Activated B cell treated with CpG ODN at 0.5 μM for 24 hours (primary cell): ENCODE measurements around the gene ATP5PD. TPM values are rescaled to one million over a fixed set of nuclear protein-coding genes. Genes with fewer than 3 reads are reported as not detected.

Experiments used
- ATAC-seq: fragments of 200-7000 bp; cut with Tn5 transposase; one replicate; pipeline ENCODE4 v1.10.0; 2021; ENCODE audit warnings: low read depth, mild to moderate bottlenecking, moderate library complexity
- CTCF ChIA-PET: fragments of 350-600 bp; sonication (Branson Sonifier 250); formaldehyde crosslinking; loops from one replicate; lab custom pipeline; 2021; ENCODE audit warnings: antibody characterized with exemption; lab: Charles Lee
- POLR2A ChIA-PET: fragments of 350-600 bp; sonication (Branson Sonifier 250); formaldehyde crosslinking; loops from one replicate; lab custom pipeline; 2021; ENCODE audit warnings: antibody characterized with exemption; lab: Charles Lee
- DNase-seq: peaks from one replicate; pipeline ENCODE4 v3.0.0; 2022
- H3K27ac Mint-ChIP-seq: one replicate; pipeline ENCODE4 v1.8.0; 2020; ENCODE audit warnings: mixed read lengths
- H3K27me3 Mint-ChIP-seq: one replicate; pipeline ENCODE4 v1.8.0; 2021; ENCODE audit warnings: mixed read lengths
- H3K36me3 Mint-ChIP-seq: one replicate; pipeline ENCODE4 v1.8.0; 2021; ENCODE audit warnings: low read depth, mixed read lengths
- H3K4me1 Mint-ChIP-seq: one replicate; pipeline ENCODE4 v1.8.0; 2021; ENCODE audit warnings: mixed read lengths
- H3K4me3 Mint-ChIP-seq: one replicate; pipeline ENCODE4 v1.8.0; 2020; ENCODE audit warnings: mild to moderate bottlenecking, mixed read lengths
- H3K9me3 Mint-ChIP-seq: one replicate; pipeline ENCODE4 v1.8.0; 2020; ENCODE audit warnings: mixed read lengths
- intact Hi-C: fragments of 100-400 bp; cut with micrococcal nuclease; formaldehyde crosslinking; loops from one replicate; pipeline ENCODE4 v1.15.1; 2024
- total RNA-seq: library from RNA; stranded (reverse); gene quantifications from 2 replicates; pipeline ENCODE4 v1.2.3, GENCODE V29; 2022
- TF ChIP-seq, protein P1 (sequence below): fragments of 200-600 bp; IDR thresholded peaks from one replicate; pipeline ENCODE4 v1.8.0; 2022; ENCODE audit warnings: antibody characterized with exemption, mild to moderate bottlenecking

Gene ATP5PD
- total RNA-seq, 1 donor from 2014 or later = 158 TPM

DNA sequence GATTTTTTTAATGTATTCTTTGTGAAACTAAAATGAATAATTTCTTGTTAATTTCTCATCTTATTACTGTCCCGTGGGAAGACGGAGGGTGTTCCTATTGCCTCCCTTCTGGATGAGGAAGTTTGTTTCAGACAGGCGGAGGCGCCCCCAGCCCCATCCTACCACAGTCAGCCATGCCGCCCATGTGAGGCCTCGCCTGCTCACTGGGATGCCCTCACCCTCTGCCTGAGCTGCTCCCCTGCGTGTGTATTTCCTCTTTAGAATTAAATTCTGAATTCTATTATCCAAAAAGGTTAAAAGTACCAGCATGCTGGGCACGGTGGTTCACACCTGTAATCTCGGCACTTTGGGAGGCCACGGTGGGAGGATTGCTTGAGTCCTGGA, 14.3 kb upstream of the ATP5PD start:
- H3K4me3 Mint-ChIP-seq = no peak overlapping the region
- CTCF ChIA-PET = interaction anchor here (0.9 to 3.3 kb wide), 5 partner anchors 9 to 140 kb away, joined by 3 to 25 read pairs (median 5); partner anchors contain the start of genes ATP5PD and KCTD2
- no peaks in the 10 kb centered on the region for H3K27me3 Mint-ChIP-seq
- intact Hi-C loops = loop anchor here (5.0 kb wide), 1 partner anchor 121 kb away; the partner anchor contains the start of gene SUMO2
- H3K36me3 Mint-ChIP-seq = peaks cover 65% of the 10 kb centered on the region
- DNase-seq = no peak
- POLR2A ChIA-PET = interaction anchor here (0.7 to 1.2 kb wide), 2 partner anchors 27 to 40 kb away, joined by 3 read pairs; no protein-coding TSS in a partner anchor
- no peaks in the 10 kb centered on the region for H3K9me3 Mint-ChIP-seq
- TF ChIP-seq, protein P1, sequence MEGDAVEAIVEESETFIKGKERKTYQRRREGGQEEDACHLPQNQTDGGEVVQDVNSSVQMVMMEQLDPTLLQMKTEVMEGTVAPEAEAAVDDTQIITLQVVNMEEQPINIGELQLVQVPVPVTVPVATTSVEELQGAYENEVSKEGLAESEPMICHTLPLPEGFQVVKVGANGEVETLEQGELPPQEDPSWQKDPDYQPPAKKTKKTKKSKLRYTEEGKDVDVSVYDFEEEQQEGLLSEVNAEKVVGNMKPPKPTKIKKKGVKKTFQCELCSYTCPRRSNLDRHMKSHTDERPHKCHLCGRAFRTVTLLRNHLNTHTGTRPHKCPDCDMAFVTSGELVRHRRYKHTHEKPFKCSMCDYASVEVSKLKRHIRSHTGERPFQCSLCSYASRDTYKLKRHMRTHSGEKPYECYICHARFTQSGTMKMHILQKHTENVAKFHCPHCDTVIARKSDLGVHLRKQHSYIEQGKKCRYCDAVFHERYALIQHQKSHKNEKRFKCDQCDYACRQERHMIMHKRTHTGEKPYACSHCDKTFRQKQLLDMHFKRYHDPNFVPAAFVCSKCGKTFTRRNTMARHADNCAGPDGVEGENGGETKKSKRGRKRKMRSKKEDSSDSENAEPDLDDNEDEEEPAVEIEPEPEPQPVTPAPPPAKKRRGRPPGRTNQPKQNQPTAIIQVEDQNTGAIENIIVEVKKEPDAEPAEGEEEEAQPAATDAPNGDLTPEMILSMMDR = no peak
- no peaks in the 10 kb centered on the region for H3K4me1 Mint-ChIP-seq
- no peak for ATAC-seq
- no peak overlapping the region for H3K27ac Mint-ChIP-seq

DNA sequence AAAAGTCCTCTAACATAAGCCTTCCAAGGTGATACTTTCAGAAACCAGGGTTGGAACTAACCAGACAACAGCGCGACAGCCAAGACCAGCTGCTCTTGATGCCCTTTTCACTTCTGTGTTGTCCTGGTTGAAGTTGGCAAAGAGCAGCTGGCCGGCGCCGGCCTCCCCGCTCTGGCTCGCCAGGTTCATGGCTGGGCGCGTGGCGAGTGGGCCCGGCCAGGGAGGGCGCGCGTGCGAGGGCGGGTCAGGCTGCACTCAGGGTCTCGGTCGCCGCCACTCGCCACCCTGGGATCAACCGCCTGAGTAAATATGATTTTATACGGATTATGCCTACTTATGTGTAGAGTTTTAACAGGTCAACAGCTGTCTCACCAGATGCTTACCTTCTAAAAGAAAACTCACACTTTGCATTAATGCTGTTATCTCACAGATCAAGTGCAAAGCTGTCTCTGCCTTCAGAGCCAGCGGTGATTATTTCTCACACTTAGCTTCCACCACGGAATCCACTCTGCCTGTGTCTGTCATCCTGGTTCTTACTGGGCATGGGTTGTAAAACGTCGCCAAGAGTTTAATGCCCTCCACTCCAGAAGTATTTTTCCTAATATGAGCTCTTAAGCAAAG, 13.8 kb upstream of the ATP5PD start:
- Mint-ChIP-seq H3K27me3 (no peaks in the 10 kb centered on the region), H3K27ac (no peak overlapping the region), H3K36me3 (peaks cover 68% of the 10 kb centered on the region), H3K9me3 (no peaks in the 10 kb centered on the region), H3K4me1 (no peaks in the 10 kb centered on the region), H3K4me3 (no peak overlapping the region)
- TF ChIP-seq, protein P1 = no peak
- ATAC-seq (no peak), DNase-seq (no peak)
- CTCF ChIA-PET = interaction anchor here (0.6 to 3.3 kb wide), 9 partner anchors 9 to 735 kb away, joined by 3 to 25 read pairs (median 3); partner anchors contain the start of genes ATP5PD and KCTD2
- intact Hi-C loops = loop anchor here (5.0 kb wide), 1 partner anchor 122 kb away; the partner anchor contains the start of gene SUMO2
- POLR2A ChIA-PET = interaction anchor here (0.7 to 1.2 kb wide), 3 partner anchors 26 to 40 kb away, joined by 3 read pairs; no protein-coding TSS in a partner anchor

DNA sequence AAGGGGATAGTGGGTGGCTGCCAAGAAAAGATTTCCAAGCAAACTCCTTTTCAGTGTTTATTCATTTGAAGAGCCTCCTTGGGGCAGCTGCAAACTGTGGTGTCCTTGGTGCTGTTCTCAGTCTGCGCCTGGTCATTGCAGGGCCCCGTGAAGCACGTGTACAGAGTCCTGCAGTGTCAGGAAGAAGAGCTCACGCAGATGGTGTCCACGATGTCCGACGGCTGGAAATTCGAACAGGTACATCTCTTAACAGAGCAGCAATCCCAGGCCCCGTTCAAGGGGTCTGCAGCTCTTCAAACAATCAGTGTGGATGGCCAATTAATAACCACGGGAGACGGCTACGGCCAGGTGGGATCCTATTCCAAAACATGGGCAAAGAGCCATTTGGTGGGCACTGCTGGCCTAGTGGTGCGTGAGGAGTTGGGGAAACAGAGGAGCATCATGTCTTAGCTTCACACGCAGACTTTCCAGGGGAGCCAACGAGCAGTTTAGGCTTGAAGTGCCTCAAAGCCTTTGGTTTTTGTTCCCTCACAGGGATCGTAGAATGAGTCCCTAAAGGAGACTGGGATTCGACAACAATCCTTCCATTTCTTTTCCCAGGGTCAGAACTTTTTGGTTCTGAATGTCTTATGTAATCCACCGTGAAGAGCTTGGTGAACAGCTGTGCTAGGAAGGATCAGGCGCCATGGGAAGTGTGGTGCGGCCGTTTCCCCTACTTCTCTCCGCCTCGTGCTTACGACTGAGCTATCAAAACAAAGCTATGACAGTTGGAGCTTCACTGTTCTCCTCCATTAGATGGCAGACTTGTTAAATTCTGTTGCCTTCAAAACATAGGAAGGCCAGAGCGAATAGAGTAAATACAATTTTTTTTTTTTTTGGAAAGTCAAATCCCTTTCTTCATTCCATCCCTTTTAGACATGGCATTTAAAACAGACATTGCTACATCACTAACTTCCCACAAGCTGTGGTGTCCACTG, 12.9 kb upstream of the ATP5PD start:
- ChIA-PET CTCF (interaction anchor here (0.6 to 3.3 kb wide), 8 partner anchors 46 to 736 kb away, joined by 3 to 25 read pairs (median 3); no protein-coding TSS in a partner anchor), POLR2A (interaction anchor here (0.7 to 1.3 kb wide), 2 partner anchors 33 to 112 kb away, joined by 3 to 4 read pairs; no protein-coding TSS in a partner anchor)
- Mint-ChIP-seq H3K27ac (no peak overlapping the region), H3K4me1 (no peaks in the 10 kb centered on the region), H3K36me3 (peaks cover 66% of the 10 kb centered on the region), H3K27me3 (no peaks in the 10 kb centered on the region), H3K9me3 (no peaks in the 10 kb centered on the region), H3K4me3 (no peak overlapping the region)
- ATAC-seq (no peak), DNase-seq (no peak)
- TF ChIP-seq, protein P1 = no peak
- intact Hi-C loops = loop anchor here (5.0 kb wide), 1 partner anchor 123 kb away; the partner anchor contains the start of gene SUMO2

DNA sequence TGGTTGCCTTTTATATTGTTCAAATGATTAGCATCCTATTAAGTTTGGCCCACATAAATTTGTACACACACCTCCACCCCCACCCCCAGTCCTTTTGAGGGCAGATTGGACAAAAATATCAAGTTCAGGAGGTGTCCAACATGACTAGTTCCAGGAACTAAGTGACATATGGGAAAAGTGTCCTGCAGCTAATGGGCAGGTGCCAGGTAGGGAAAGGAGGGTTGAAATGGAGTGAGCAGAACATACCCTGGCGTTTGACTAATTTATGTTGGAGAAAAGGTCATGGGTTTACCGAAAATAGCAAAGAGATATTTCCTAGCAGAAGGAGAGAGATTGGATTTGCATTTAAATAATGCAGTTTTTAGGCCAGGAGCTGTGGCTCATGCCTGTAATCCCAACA, 5.2 kb upstream of the ATP5PD start:
- Mint-ChIP-seq H3K4me3 (no peak overlapping the region), H3K27me3 (no peaks in the 10 kb centered on the region), H3K4me1 (peaks cover 17% of the 10 kb centered on the region), H3K27ac (no peak overlapping the region), H3K36me3 (peaks cover 55% of the 10 kb centered on the region), H3K9me3 (no peaks in the 10 kb centered on the region)
- intact Hi-C loops = no loop called here
- DNase-seq (no peak), ATAC-seq (no peak)
- TF ChIP-seq, protein P1 = no peak
- CTCF ChIA-PET = interaction anchor here (1.4 to 1.8 kb wide), 3 partner anchors 26 to 150 kb away, joined by 3 to 4 read pairs (median 3); no protein-coding TSS in a partner anchor
- POLR2A ChIA-PET = no interaction called here
